ENCODE results near the gene PRELID3B. TPM values are rescaled to one million over a fixed set of nuclear protein-coding genes. Genes with fewer than 3 reads are reported as not detected.

The PRELID3B gene
- total RNA-seq, 1 donor from 2014 or later, result 38.6 TPM

DNA sequence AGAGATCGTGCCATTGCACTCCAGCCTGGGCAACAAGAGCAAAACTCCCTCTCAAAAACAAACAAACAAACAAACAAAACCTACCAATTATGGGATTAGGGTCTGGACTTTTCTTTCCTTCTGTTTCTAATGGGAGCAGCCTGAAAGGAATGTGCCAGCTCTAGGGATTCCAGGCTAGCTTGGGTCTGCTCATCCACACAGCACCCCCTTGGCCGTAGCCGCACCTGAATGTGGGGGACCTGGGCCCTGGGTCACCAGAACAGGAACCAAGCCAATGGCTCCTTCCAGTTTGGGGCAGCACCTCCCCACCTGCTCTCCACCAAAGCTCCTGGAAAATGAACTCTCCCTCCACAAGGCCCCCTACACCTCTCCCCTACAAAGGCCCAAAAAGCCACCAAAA lies 42.3 kb downstream of the PRELID3B start:
- peaks cover 45 to 60% (median 47%) of the 10 kb centered on the region in 3 donors for H3K36me3 ChIP-seq (ENCODE audit: control insufficient read depth in 3 of 3, insufficient read depth in 3 of 3, low read length in 3 of 3)
- H3K4me3 ChIP-seq (ENCODE audit: low read length in 3 of 3), result no peak overlapping the region
- H3K9me3 ChIP-seq (ENCODE audit: control insufficient read depth in 3 of 3, low read length in 3 of 3), result no peaks in the 10 kb centered on the region
- no peak overlapping the region for H3K27ac ChIP-seq (ENCODE audit: low read depth, low read length)
- H3K4me1 ChIP-seq (ENCODE audit: control insufficient read depth in 3 of 3, insufficient read depth in 3 of 3, low read length in 3 of 3), result peaks cover 15 to 24% (median 21%) of the 10 kb centered on the region in 3 donors
- H3K27me3 ChIP-seq (ENCODE audit: control insufficient read depth in 3 of 3, insufficient read depth in 3 of 3, low read length in 3 of 3), result no peaks in the 10 kb centered on the region
- H3K9ac ChIP-seq (ENCODE audit: low read depth in 1 of 3, low read length in 3 of 3), result no peak overlapping the region

DNA sequence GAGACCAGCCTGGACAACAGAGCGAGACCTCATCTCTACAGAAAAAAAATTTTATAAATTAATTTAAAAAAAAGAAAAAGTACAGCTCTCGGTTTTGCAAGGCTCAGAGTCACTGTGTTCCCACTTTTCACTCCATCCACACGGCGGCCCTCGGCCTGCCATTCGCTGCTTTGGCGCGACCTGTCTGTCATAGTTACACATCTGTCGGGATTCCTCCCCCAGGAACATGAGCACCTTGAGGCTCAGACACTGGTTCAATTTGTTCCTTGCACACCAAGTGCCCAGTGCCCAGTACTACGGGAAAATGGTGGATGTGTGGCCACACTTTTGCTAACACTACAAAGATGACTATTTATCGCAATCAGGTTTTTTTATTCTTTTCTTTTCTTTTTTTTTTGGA lies 43.9 kb downstream of the PRELID3B start:
- no peak overlapping the region for H3K4me3 ChIP-seq (ENCODE audit: low read length in 3 of 3)
- peaks cover 53 to 72% (median 58%) of the 10 kb centered on the region in 3 donors for H3K36me3 ChIP-seq (ENCODE audit: control insufficient read depth in 3 of 3, insufficient read depth in 3 of 3, low read length in 3 of 3)
- H3K4me1 ChIP-seq (ENCODE audit: control insufficient read depth in 3 of 3, insufficient read depth in 3 of 3, low read length in 3 of 3), result peaks cover 6 to 10% (median 8%) of the 10 kb centered on the region in 3 donors
- no peaks in the 10 kb centered on the region for H3K27me3 ChIP-seq (ENCODE audit: control insufficient read depth in 3 of 3, insufficient read depth in 3 of 3, low read length in 3 of 3)
- H3K9ac ChIP-seq (ENCODE audit: low read depth in 1 of 3, low read length in 3 of 3), result no peak overlapping the region
- H3K9me3 ChIP-seq (ENCODE audit: control insufficient read depth in 3 of 3, low read length in 3 of 3), result no peaks in the 10 kb centered on the region
- no peak overlapping the region for H3K27ac ChIP-seq (ENCODE audit: low read depth, low read length)

DNA sequence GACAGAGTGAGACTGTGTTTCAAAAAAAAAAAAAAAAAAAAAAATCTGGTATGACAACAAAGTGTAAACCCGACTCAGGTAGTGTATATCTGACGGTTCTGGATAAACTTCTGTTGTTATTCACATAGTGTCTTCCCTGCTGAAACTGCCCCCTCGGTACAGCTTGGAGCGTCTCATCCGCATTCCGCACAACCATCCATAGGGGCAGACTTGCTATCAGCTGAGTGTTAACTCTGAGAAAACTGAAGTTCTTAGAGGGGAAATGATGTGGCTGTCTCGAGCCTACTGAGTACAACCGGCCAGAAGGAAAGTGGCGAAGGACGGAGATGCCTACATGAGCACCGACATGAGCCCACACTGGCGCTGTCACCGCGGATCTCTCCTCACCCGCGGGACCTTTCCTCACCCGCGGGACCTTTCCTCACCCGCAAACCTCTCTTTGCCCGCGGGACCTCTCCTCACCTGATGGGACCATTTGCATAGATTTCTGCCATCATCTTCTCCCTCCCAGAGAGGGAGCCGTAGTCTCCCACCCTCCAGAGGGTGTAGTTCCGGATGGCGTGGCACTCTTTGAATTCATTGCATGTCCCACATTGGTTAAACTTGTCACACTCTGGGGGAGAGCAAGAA lies 45.3 kb downstream of the PRELID3B start:
- Histone ChIP-seq H3K4me1 (ENCODE audit: control insufficient read depth in 3 of 3, insufficient read depth in 3 of 3, low read length in 3 of 3) (peaks cover 4 to 7% (median 5%) of the 10 kb centered on the region in 3 donors), H3K27ac (ENCODE audit: low read depth, low read length) (no peak overlapping the region), H3K27me3 (ENCODE audit: control insufficient read depth in 3 of 3, insufficient read depth in 3 of 3, low read length in 3 of 3) (no peaks in the 10 kb centered on the region), H3K4me3 (ENCODE audit: low read length in 3 of 3) (no peak overlapping the region), H3K36me3 (ENCODE audit: control insufficient read depth in 3 of 3, insufficient read depth in 3 of 3, low read length in 3 of 3) (peaks cover 59 to 81% (median 72%) of the 10 kb centered on the region in 3 donors), H3K9me3 (ENCODE audit: control insufficient read depth in 3 of 3, low read length in 3 of 3) (no peaks in the 10 kb centered on the region), H3K9ac (ENCODE audit: low read depth in 1 of 3, low read length in 3 of 3) (no peak overlapping the region)

DNA sequence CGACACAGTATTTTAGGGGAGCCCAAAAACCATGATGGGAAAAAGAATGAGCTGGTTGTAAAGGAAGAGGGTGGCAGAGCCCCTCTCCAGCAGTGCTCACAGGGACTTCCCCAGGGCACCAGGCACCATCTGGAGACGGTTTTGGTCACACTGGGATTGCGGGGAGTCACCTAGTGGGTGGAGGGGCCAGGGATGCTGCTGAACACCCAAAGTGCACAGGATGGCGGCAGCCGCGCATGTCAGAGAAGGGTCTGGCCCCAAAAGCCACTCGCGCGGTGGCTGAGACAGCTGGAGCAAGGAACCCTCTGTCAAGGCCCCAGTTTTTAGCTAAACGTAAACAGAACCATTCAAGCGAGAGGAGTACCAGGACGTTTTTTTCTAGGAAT lies 46.4 kb downstream of the PRELID3B start:
- H3K36me3 ChIP-seq (ENCODE audit: control insufficient read depth in 3 of 3, insufficient read depth in 3 of 3, low read length in 3 of 3), result peaks cover 58 to 82% (median 74%) of the 10 kb centered on the region in 3 donors
- no peaks in the 10 kb centered on the region for H3K27me3 ChIP-seq (ENCODE audit: control insufficient read depth in 3 of 3, insufficient read depth in 3 of 3, low read length in 3 of 3)
- no peak overlapping the region for H3K9ac ChIP-seq (ENCODE audit: low read depth in 1 of 3, low read length in 3 of 3)
- H3K9me3 ChIP-seq (ENCODE audit: control insufficient read depth in 3 of 3, low read length in 3 of 3), result no peaks in the 10 kb centered on the region
- no peak overlapping the region for H3K27ac ChIP-seq (ENCODE audit: low read depth, low read length)
- peaks cover 5 to 9% (median 8%) of the 10 kb centered on the region in 3 donors for H3K4me1 ChIP-seq (ENCODE audit: control insufficient read depth in 3 of 3, insufficient read depth in 3 of 3, low read length in 3 of 3)
- H3K4me3 ChIP-seq (ENCODE audit: low read length in 3 of 3), result no peak overlapping the region

DNA sequence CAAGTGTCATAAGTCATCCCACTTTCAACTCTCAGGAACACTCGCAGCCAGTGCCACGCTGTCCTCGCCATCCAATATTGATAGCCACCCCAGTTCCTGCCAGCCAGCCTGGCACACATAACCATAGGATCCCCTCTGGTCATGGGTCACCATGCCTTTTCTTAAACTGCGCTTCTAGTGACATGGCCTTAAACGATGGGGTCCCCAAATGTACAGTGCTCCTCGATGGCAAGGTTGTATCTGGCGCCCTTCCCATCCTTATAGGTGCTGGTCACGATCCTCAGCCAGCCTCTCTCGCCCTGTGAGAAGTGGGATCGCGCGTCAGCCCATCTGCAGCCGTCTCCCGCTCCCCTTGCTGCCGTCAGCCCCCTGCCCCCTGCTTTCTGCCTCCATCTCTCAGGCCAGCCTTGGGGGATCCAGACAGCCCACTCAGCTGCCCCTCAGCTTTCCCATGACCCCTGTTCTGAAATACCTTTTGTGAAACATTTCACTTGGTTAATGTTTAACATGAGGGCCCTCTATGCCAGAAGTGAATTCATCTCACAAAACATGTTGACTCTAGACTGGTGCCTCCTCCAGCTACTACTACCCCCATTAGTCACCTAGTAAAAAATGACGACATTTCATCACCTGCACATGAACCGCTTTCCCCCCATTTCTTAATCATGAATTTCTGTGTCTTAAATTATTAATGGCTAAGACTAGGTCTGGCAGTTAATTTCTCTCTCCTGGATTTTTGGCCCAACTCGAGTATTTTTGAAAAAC lies 46.9 kb downstream of the PRELID3B start:
- Histone ChIP-seq H3K27ac (ENCODE audit: low read depth, low read length) (no peak overlapping the region), H3K4me3 (ENCODE audit: low read length in 3 of 3) (no peak overlapping the region), H3K9ac (ENCODE audit: low read depth in 1 of 3, low read length in 3 of 3) (no peak overlapping the region), H3K36me3 (ENCODE audit: control insufficient read depth in 3 of 3, insufficient read depth in 3 of 3, low read length in 3 of 3) (peaks cover 62 to 83% (median 74%) of the 10 kb centered on the region in 3 donors), H3K9me3 (ENCODE audit: control insufficient read depth in 3 of 3, low read length in 3 of 3) (no peaks in the 10 kb centered on the region), H3K4me1 (ENCODE audit: control insufficient read depth in 3 of 3, insufficient read depth in 3 of 3, low read length in 3 of 3) (peaks cover 5 to 9% (median 8%) of the 10 kb centered on the region in 3 donors), H3K27me3 (ENCODE audit: control insufficient read depth in 3 of 3, insufficient read depth in 3 of 3, low read length in 3 of 3) (no peaks in the 10 kb centered on the region)

DNA sequence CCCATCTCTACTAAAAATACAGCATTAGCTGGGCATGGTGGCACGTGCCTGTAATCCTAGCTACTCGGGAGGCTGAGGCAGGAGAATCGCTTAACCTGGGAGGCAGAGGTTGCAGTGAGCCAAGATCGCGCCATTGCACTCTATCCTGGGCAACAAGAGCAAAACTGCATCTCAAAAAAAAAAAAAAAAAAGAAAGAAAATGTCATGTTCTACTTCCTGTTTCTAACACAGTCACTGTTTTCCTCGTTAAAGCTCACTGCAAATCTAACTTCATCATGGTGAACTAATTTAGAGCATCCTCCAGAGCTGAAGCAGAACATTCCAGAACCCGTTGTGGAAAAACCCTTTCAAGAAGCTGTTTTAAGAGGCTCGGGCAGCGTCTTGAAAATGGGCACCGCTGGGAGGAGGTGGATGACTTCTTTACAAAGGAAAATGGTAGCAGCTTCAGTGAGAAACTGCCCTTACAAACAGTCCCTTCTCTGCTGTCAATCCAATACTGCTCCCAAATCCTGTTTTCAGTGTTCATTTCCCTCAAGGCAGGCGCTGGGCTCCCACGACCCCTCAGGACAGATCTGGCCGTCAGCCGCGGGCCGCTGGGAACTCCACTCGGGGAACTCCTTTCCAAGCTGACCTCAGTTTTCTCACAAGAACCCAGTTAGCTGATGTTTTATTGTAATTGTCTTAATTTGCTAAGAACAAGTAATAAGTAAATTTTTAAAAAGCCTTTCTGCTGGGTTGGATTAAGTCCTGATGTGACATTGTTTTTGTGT lies 48.0 kb downstream of the PRELID3B start:
- Histone ChIP-seq H3K27ac (ENCODE audit: low read depth, low read length) (no peak overlapping the region), H3K9ac (ENCODE audit: low read depth in 1 of 3, low read length in 3 of 3) (no peak overlapping the region), H3K27me3 (ENCODE audit: control insufficient read depth in 3 of 3, insufficient read depth in 3 of 3, low read length in 3 of 3) (no peaks in the 10 kb centered on the region), H3K9me3 (ENCODE audit: control insufficient read depth in 3 of 3, low read length in 3 of 3) (no peaks in the 10 kb centered on the region), H3K4me3 (ENCODE audit: low read length in 3 of 3) (no peak overlapping the region), H3K4me1 (ENCODE audit: control insufficient read depth in 3 of 3, insufficient read depth in 3 of 3, low read length in 3 of 3) (peaks cover 5 to 9% (median 8%) of the 10 kb centered on the region in 3 donors), H3K36me3 (ENCODE audit: control insufficient read depth in 3 of 3, insufficient read depth in 3 of 3, low read length in 3 of 3) (peaks cover 70 to 82% (median 78%) of the 10 kb centered on the region in 3 donors)

DNA sequence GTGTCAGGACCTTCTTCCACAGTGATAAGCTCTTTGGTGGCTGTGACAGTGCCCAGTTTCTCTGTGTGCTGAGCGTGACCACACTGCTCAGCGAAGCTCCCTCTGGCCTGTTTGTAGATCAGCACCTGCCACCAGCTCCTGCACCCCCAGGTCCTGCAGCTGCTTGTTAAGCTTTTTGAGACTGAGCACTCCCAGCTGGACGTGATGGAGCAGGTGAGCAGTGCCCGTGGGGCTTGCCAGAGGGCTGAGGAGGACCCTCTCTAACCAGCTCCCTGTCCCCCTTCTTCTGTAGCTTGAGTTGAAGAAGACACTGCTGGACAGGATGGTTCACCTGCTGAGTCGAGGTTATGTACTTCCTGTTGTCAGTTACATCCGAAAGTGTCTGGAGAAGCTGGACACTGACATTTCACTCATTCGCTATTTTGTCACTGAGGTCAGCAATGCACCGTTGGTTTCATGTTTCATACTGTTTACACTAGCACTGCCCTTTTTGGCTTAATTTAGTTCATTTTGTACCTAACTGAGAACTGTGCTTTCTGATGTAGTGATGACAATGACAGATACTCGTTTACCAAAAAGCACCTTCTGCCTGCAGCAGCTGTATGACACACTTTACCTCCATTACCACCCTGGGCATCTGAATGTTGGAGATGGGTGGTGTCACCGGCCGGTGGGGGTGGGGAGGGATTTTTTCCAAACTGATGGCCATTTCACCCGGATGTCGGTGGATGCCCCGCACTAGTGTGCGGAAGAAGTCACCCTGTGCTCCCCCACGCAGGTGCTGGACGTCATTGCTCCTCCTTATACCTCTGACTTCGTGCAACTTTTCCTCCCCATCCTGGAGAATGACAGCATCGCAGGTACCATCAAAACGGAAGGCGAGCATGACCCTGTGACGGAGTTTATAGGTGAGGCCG lies 49.0 kb downstream of the PRELID3B start:
- Histone ChIP-seq H3K27me3 (ENCODE audit: control insufficient read depth in 3 of 3, insufficient read depth in 3 of 3, low read length in 3 of 3) (no peaks in the 10 kb centered on the region), H3K4me3 (ENCODE audit: low read length in 3 of 3) (no peak overlapping the region), H3K36me3 (ENCODE audit: control insufficient read depth in 3 of 3, insufficient read depth in 3 of 3, low read length in 3 of 3) (peaks cover 77 to 87% (median 82%) of the 10 kb centered on the region in 3 donors), H3K9ac (ENCODE audit: low read depth in 1 of 3, low read length in 3 of 3) (no peak overlapping the region), H3K9me3 (ENCODE audit: control insufficient read depth in 3 of 3, low read length in 3 of 3) (no peaks in the 10 kb centered on the region), H3K4me1 (ENCODE audit: control insufficient read depth in 3 of 3, insufficient read depth in 3 of 3, low read length in 3 of 3) (peaks cover 5 to 9% (median 8%) of the 10 kb centered on the region in 3 donors), H3K27ac (ENCODE audit: low read depth, low read length) (no peak overlapping the region)

DNA sequence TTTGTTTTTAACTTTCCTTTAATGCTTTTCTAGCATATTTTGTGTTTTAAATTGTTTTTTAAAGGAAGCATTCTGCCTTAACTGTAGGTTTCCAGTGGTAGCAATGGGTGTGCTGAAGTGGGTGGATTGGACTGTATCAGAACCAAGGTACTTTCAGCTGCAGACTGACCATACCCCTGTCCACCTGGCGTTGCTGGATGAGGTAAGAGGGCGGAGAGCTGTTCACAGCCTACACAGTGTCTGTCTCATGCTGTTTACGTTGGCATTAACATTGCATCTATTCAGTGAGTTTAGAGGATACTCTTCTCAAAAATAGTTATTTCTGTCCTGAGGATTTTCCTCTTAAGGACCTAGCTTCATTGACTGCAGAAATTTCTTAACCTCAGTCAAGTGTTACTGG lies 49.7 kb downstream of the PRELID3B start:
- H3K27me3 ChIP-seq (ENCODE audit: control insufficient read depth in 3 of 3, insufficient read depth in 3 of 3, low read length in 3 of 3), result no peaks in the 10 kb centered on the region
- no peak overlapping the region for H3K4me3 ChIP-seq (ENCODE audit: low read length in 3 of 3)
- H3K9me3 ChIP-seq (ENCODE audit: control insufficient read depth in 3 of 3, low read length in 3 of 3), result no peaks in the 10 kb centered on the region
- peaks cover 83 to 89% (median 89%) of the 10 kb centered on the region in 3 donors for H3K36me3 ChIP-seq (ENCODE audit: control insufficient read depth in 3 of 3, insufficient read depth in 3 of 3, low read length in 3 of 3)
- no peak overlapping the region for H3K9ac ChIP-seq (ENCODE audit: low read depth in 1 of 3, low read length in 3 of 3)
- H3K4me1 ChIP-seq (ENCODE audit: control insufficient read depth in 3 of 3, insufficient read depth in 3 of 3, low read length in 3 of 3), result peaks cover 5 to 11% (median 8%) of the 10 kb centered on the region in 3 donors
- H3K27ac ChIP-seq (ENCODE audit: low read depth, low read length), result no peak overlapping the region

DNA sequence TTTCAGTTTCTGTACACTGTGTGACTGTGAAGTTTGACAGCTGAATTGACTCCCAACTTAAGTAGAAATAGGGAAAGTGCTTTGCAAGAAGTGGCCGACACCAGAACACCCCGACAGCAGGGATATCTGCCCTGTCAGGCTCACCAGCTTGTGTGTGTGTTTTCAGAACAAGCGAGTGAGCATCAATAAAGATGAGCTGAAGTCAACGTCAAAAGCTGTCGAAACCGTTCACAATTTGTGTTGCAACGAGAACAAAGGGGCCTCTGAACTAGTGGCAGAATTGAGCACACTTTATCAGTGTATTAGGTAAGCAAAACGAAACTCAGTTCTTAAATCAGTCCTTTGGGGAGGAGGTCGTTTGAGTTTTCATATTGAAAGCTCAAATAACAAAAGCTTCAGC lies 50.9 kb downstream of the PRELID3B start:
- no peaks in the 10 kb centered on the region for H3K9me3 ChIP-seq (ENCODE audit: control insufficient read depth in 3 of 3, low read length in 3 of 3)
- no peak overlapping the region for H3K27ac ChIP-seq (ENCODE audit: low read depth, low read length)
- H3K36me3 ChIP-seq (ENCODE audit: control insufficient read depth in 3 of 3, insufficient read depth in 3 of 3, low read length in 3 of 3), result peaks cover 82 to 92% (median 90%) of the 10 kb centered on the region in 3 donors
- no peaks in the 10 kb centered on the region for H3K27me3 ChIP-seq (ENCODE audit: control insufficient read depth in 3 of 3, insufficient read depth in 3 of 3, low read length in 3 of 3)
- peaks cover 5 to 14% (median 8%) of the 10 kb centered on the region in 3 donors for H3K4me1 ChIP-seq (ENCODE audit: control insufficient read depth in 3 of 3, insufficient read depth in 3 of 3, low read length in 3 of 3)
- H3K9ac ChIP-seq (ENCODE audit: low read depth in 1 of 3, low read length in 3 of 3), result no peak overlapping the region
- no peak overlapping the region for H3K4me3 ChIP-seq (ENCODE audit: low read length in 3 of 3)

Data from skeletal muscle tissue (tissue), 4 donors.